Neural progenitor cell (in vitro differentiated cells): ENCODE data around the gene LSM14B. TPM values are rescaled to one million over a fixed set of nuclear protein-coding genes. Genes with fewer than 3 reads are reported as not detected.
"Not testable (repeated sequence)": the region's sequence is repeated elsewhere in the genome, so short reads cannot be mapped to it uniquely, and the experiment has no call there.

Source experiments
- DNase-seq: peaks from one replicate; pipeline ENCODE4 v3.0.0-alpha.2; 2016; ENCODE audit warnings: low spot score
- H2AFZ ChIP-seq: fragments of 200-600 bp; sonication (generic); replicated peaks from 2 replicates; pipeline ENCODE4 v1.6.1; 2016; ENCODE audit warnings: antibody characterized with exemption
- H3F3A ChIP-seq: fragments of 200-600 bp; sonication (generic); 2 replicates; pipeline ENCODE4 v1.6.1; 2016; ENCODE audit warnings: antibody characterized with exemption, low read depth
- H3K27ac ChIP-seq: fragments of 200-600 bp; sonication (generic); 2 replicates; pipeline ENCODE4 v1.5.1; 2016; ENCODE audit warnings: mild to moderate bottlenecking
- H3K27me3 ChIP-seq: fragments of 200-600 bp; sonication (generic); 2 replicates; pipeline ENCODE4 v1.6.1; 2016; ENCODE audit warnings: mild to moderate bottlenecking, moderate library complexity
- H3K36me3 ChIP-seq: fragments of 200-600 bp; sonication (generic); 2 replicates; pipeline ENCODE4 v1.5.1; 2016
- H3K4me1 ChIP-seq: fragments of 200-600 bp; sonication (generic); 2 replicates; pipeline ENCODE4 v1.6.1; 2016; ENCODE audit warnings: mixed run types
- H3K4me2 ChIP-seq: fragments of 200-600 bp; sonication (generic); 2 replicates; pipeline ENCODE4 v1.6.1; 2016
- H3K4me3 ChIP-seq: fragments of 200-600 bp; sonication (generic); 2 replicates; pipeline ENCODE4 v1.5.1; 2016
- H3K79me2 ChIP-seq: fragments of 200-600 bp; sonication (generic); 2 replicates; pipeline ENCODE4 v1.6.1; 2016; ENCODE audit warnings: low read depth
- H3K9ac ChIP-seq: fragments of 200-600 bp; sonication (generic); 2 replicates; pipeline ENCODE4 v1.6.1; 2016
- H3K9me3 ChIP-seq: fragments of 200-600 bp; sonication (generic); 2 replicates; pipeline ENCODE4 v1.5.1; 2016; ENCODE audit warnings: low read depth
- H4K20me1 ChIP-seq: fragments of 200-600 bp; sonication (generic); 2 replicates; pipeline ENCODE4 v1.6.1; 2016; ENCODE audit warnings: low read depth
- H3K27ac Mint-ChIP-seq: 3 replicates; pipeline ENCODE4 v1.8.0; 2021; ENCODE audit warnings: mixed read lengths
- H3K27me3 Mint-ChIP-seq: 2 replicates; pipeline ENCODE4 v1.8.0; 2022; ENCODE audit warnings: low read depth, mild to moderate bottlenecking, inconsistent platforms, moderate library complexity, mixed read lengths; ENCODE audit not compliant: insufficient read depth
- H3K36me3 Mint-ChIP-seq: 3 replicates; pipeline ENCODE4 v1.8.0; 2021; ENCODE audit warnings: mixed read lengths
- H3K4me1 Mint-ChIP-seq: 3 replicates; pipeline ENCODE4 v1.8.0; 2021; ENCODE audit warnings: mixed read lengths
- H3K4me3 Mint-ChIP-seq: 3 replicates; pipeline ENCODE4 v1.8.0; 2021; ENCODE audit warnings: mild to moderate bottlenecking, moderate library complexity, mixed read lengths
- H3K9me3 Mint-ChIP-seq: 3 replicates; pipeline ENCODE4 v1.8.0; 2020; ENCODE audit warnings: mixed read lengths
- CTCF ChIP-seq: fragments of 200-600 bp; sonication (generic); IDR thresholded peaks from 2 replicates; pipeline ENCODE4 v1.5.1; 2017; ENCODE audit warnings: antibody characterized with exemption, mild to moderate bottlenecking
- EZH2 ChIP-seq: fragments of 200-600 bp; sonication (generic); IDR thresholded peaks from 2 replicates; pipeline ENCODE4 v1.6.1; 2017; ENCODE audit warnings: antibody characterized with exemption, mild to moderate bottlenecking, moderate library complexity
- EZH2phosphoT487 ChIP-seq: fragments of 200-600 bp; sonication (generic); IDR thresholded peaks from 2 replicates; pipeline ENCODE4 v1.6.1; 2017; ENCODE audit warnings: antibody characterized with exemption
- total RNA-seq: library from RNA; depleted of rRNA; stranded (reverse); fragments of >200 nt; gene quantifications from 2 replicates; pipeline ENCODE4 v1.2.3, GENCODE V29; 2015; ENCODE audit warnings: low replicate concordance

Gene LSM14B
- total RNA-seq, 1 donor from 2014 or later = 52.6 TPM

GRCh38 chr20:62114894-62115293 is 7.4 kb upstream of the LSM14B start:
- no peaks in the 10 kb centered on the region for H3K79me2 ChIP-seq
- no peaks in the 10 kb centered on the region for H3K36me3 ChIP-seq
- H3K4me1 Mint-ChIP-seq = peaks cover 26% of the 10 kb centered on the region
- H3K4me1 ChIP-seq = peaks cover 25% of the 10 kb centered on the region
- H3K36me3 Mint-ChIP-seq = peaks cover 4% of the 10 kb centered on the region
- H3K27me3 Mint-ChIP-seq = peaks cover 3% of the 10 kb centered on the region
- no peaks in the 10 kb centered on the region for H3K9me3 ChIP-seq
- H3K27ac Mint-ChIP-seq = no peak overlapping the region
- H3K27ac ChIP-seq = no peak overlapping the region
- H2AFZ ChIP-seq = peak overlapping the region; percentile 50
- H3K27me3 ChIP-seq = no peaks in the 10 kb centered on the region
- H3K4me2 ChIP-seq = peak overlapping the region; percentile 14
- H4K20me1 ChIP-seq = no peaks in the 10 kb centered on the region
- peaks cover 23% of the 10 kb centered on the region for H3K9me3 Mint-ChIP-seq
- H3K9ac ChIP-seq = no peak overlapping the region
- H3K4me3 Mint-ChIP-seq = no peak overlapping the region
- DNase-seq = no peak
- no peak overlapping the region for H3K4me3 ChIP-seq
- TF ChIP-seq CTCF (no peak), EZH2phosphoT487 (no peak), EZH2 (no peak)
- peaks cover 10% of the 10 kb centered on the region for H3F3A ChIP-seq

- H3K36me3 ChIP-seq, H3K27ac Mint-ChIP-seq, H2AFZ ChIP-seq, H3K36me3 Mint-ChIP-seq, H3K27ac ChIP-seq, H3K4me2 ChIP-seq, H3K4me3 ChIP-seq, H3K9ac ChIP-seq, H3K79me2 ChIP-seq, H3K27me3 ChIP-seq, DNase-seq, H3K9me3 ChIP-seq, H4K20me1 ChIP-seq, H3K27me3 Mint-ChIP-seq: not testable (repeated sequence)
- peaks cover 32% of the 10 kb centered on the region for H3K4me1 Mint-ChIP-seq
- H3K4me1 ChIP-seq = peaks cover 25% of the 10 kb centered on the region
- H3K9me3 Mint-ChIP-seq = peaks cover 16% of the 10 kb centered on the region
- H3K4me3 Mint-ChIP-seq = peak overlapping the region; percentile 56
- H3F3A ChIP-seq = peaks cover 15% of the 10 kb centered on the region
Measured at GRCh38 chr20:62115800-62116407, 6.4 kb upstream of the LSM14B start.

GRCh38 chr20:62116558-62117361 is 5.5 kb upstream of the LSM14B start:
- Mint-ChIP-seq H3K4me3 (peak overlapping the region; percentile 73), H3K27me3 (peaks cover 3% of the 10 kb centered on the region), H3K36me3 (no peaks in the 10 kb centered on the region), H3K27ac (peak overlapping the region; percentile 72), H3K9me3 (peaks cover 11% of the 10 kb centered on the region), H3K4me1 (peaks cover 35% of the 10 kb centered on the region)
- no peaks in the 10 kb centered on the region for H3K36me3 ChIP-seq
- no peak for DNase-seq
- H4K20me1 ChIP-seq = no peaks in the 10 kb centered on the region
- peak overlapping the region; percentile 53 for H3K4me2 ChIP-seq
- H3K4me3 ChIP-seq = no peak overlapping the region
- no peaks in the 10 kb centered on the region for H3K9me3 ChIP-seq
- no peak overlapping the region for H2AFZ ChIP-seq
- H3K27me3 ChIP-seq = no peaks in the 10 kb centered on the region
- H3F3A ChIP-seq = peaks cover 24% of the 10 kb centered on the region
- TF ChIP-seq CTCF (no peak), EZH2 (no peak), EZH2phosphoT487 (no peak)
- no peak overlapping the region for H3K27ac ChIP-seq
- no peaks in the 10 kb centered on the region for H3K79me2 ChIP-seq
- peaks cover 28% of the 10 kb centered on the region for H3K4me1 ChIP-seq
- no peak overlapping the region for H3K9ac ChIP-seq

- peak overlapping the region; percentile 53 for H3K4me2 ChIP-seq
- H3K4me3 Mint-ChIP-seq = peak overlapping the region; percentile 73
- DNase-seq = peak; percentile 83
- H3K27ac ChIP-seq = no peak overlapping the region
- H3K4me3 ChIP-seq = no peak overlapping the region
- H3K27ac Mint-ChIP-seq = peak overlapping the region; percentile 72
- no peak for TF ChIP-seq CTCF
- TF ChIP-seq EZH2phosphoT487 = no peak
- TF ChIP-seq EZH2 = no peak
- peaks cover 28% of the 10 kb centered on the region for H3K4me1 ChIP-seq
- peaks cover 25% of the 10 kb centered on the region for H3F3A ChIP-seq
- H4K20me1 ChIP-seq = no peaks in the 10 kb centered on the region
- H3K27me3 ChIP-seq = no peaks in the 10 kb centered on the region
- H2AFZ ChIP-seq = no peak overlapping the region
- H3K36me3 ChIP-seq = no peaks in the 10 kb centered on the region
- H3K27me3 Mint-ChIP-seq = peaks cover 3% of the 10 kb centered on the region
- no peaks in the 10 kb centered on the region for H3K36me3 Mint-ChIP-seq
- peaks cover 35% of the 10 kb centered on the region for H3K4me1 Mint-ChIP-seq
- H3K79me2 ChIP-seq = no peaks in the 10 kb centered on the region
- no peaks in the 10 kb centered on the region for H3K9me3 ChIP-seq
- no peak overlapping the region for H3K9ac ChIP-seq
- peaks cover 11% of the 10 kb centered on the region for H3K9me3 Mint-ChIP-seq
Measured at GRCh38 chr20:62117362-62117646, 5.0 kb upstream of the LSM14B start.
